ENCODE measurements around the gene TBC1D30. TPM values are rescaled to one million over a fixed set of nuclear protein-coding genes. Genes with fewer than 3 reads are reported as not detected.

The TBC1D30 gene
- total and polyA plus RNA-seq, 4 donors = 0.46 to 2.2 (median 0.70) TPM

- Histone ChIP-seq H3K36me3 (ENCODE audit: control insufficient read depth in 4 of 4, insufficient read depth in 3 of 4, low read depth in 1 of 4, low read length in 3 of 4) (no peaks in the 10 kb centered on the region), H3K4me1 (ENCODE audit: control insufficient read depth in 4 of 4, insufficient read depth in 4 of 4, low read length in 3 of 4) (no peaks in the 10 kb centered on the region), H3K4me3 (ENCODE audit: low read depth in 1 of 3, low read length in 3 of 3) (no peak overlapping the region), H3K9me3 (ENCODE audit: control insufficient read depth in 4 of 4, low read length in 3 of 4) (no peaks in the 10 kb centered on the region), H3K27ac (ENCODE audit: low read depth in 1 of 2, low read length in 2 of 2) (no peak overlapping the region), H3K9ac (ENCODE audit: low read depth in 1 of 2, low read length in 2 of 2) (no peak overlapping the region), H3K27me3 (ENCODE audit: control insufficient read depth in 4 of 4, insufficient read depth in 4 of 4, low read length in 3 of 4) (no peaks in the 10 kb centered on the region)
- 82% methylated on average over 5 of the region's 5 CpGs for WGBS
- TF ChIP-seq JUND (IDR thresholded peaks at IDR 0.05) = no peak
- no peak for TF ChIP-seq TAF1 (conservative IDR thresholded peaks at IDR 0.05)
- no peak for TF ChIP-seq FOXA2 (IDR thresholded peaks at IDR 0.05)
- no peak for TF ChIP-seq NR2F2 (IDR thresholded peaks at IDR 0.05)
- no peak for TF ChIP-seq ATF3 (IDR thresholded peaks at IDR 0.05)
- no peak for TF ChIP-seq REST (IDR thresholded peaks at IDR 0.05)
- no peak for TF ChIP-seq MAX (IDR thresholded peaks at IDR 0.05)
- no peak for DNase-seq (ENCODE audit: low spot score)
These were observed 79.2 kb downstream of the TBC1D30 start for GRCh38 chr12:64903479-64904152.

- no peak for TF ChIP-seq SP1 (IDR thresholded peaks at IDR 0.05)
- no peak for TF ChIP-seq YY1 (IDR thresholded peaks at IDR 0.05)
- TF ChIP-seq FOXA1 (IDR thresholded peaks at IDR 0.05) = no peak
- TF ChIP-seq GABPA (IDR thresholded peaks at IDR 0.05 in 1 of 2, conservative IDR thresholded peaks at IDR 0.05 in 1 of 2) = no peak
- no peak for TF ChIP-seq ATF3 (IDR thresholded peaks at IDR 0.05)
- no peak for TF ChIP-seq RXRA (IDR thresholded peaks at IDR 0.05)
- no peak for TF ChIP-seq NR2F2 (IDR thresholded peaks at IDR 0.05)
- no peak for TF ChIP-seq ZBTB33 (IDR thresholded peaks at IDR 0.05)
- no peak for TF ChIP-seq JUND (IDR thresholded peaks at IDR 0.05)
- Histone ChIP-seq H3K9ac (ENCODE audit: low read depth in 1 of 2, low read length in 2 of 2) (no peak overlapping the region), H3K27ac (ENCODE audit: low read depth in 1 of 2, low read length in 2 of 2) (no peak overlapping the region), H3K4me1 (ENCODE audit: control insufficient read depth in 4 of 4, insufficient read depth in 4 of 4, low read length in 3 of 4) (no peaks in the 10 kb centered on the region), H3K36me3 (ENCODE audit: control insufficient read depth in 4 of 4, insufficient read depth in 3 of 4, low read depth in 1 of 4, low read length in 3 of 4) (no peaks in the 10 kb centered on the region), H3K27me3 (ENCODE audit: control insufficient read depth in 4 of 4, insufficient read depth in 4 of 4, low read length in 3 of 4) (no peaks in the 10 kb centered on the region), H3K9me3 (ENCODE audit: control insufficient read depth in 4 of 4, low read length in 3 of 4) (no peaks in the 10 kb centered on the region), H3K4me3 (ENCODE audit: low read depth in 1 of 3, low read length in 3 of 3) (no peak overlapping the region)
- WGBS = 92% methylated on average over 3 of the region's 3 CpGs
- no peak for DNase-seq (ENCODE audit: low spot score)
These were observed 82.7 kb downstream of the TBC1D30 start for GRCh38 chr12:64907097-64907496.
